Choroid plexus epithelial cell (primary cell): Measurements from ENCODE around the gene ZNF227.
"Not testable (repeated sequence)": the region's sequence is repeated elsewhere in the genome, so short reads cannot be mapped to it uniquely, and the experiment has no call there.

Experiments
- DNase-seq: peaks from one replicate; pipeline ENCODE4 v3.0.0-alpha.2; 2010; ENCODE audit warnings: low read depth
- H3K4me3 ChIP-seq: 2 replicates; pipeline ENCODE4 v1.5.1; 2011; ENCODE audit warnings: low read depth, mild to moderate bottlenecking, control low read depth, low read length, moderate library complexity
- CTCF ChIP-seq: conservative IDR thresholded peaks from 2 replicates; pipeline ENCODE4 v1.5.1; 2011; ENCODE audit warnings: low read depth, mild to moderate bottlenecking, control low read depth, inconsistent platforms, low read length, moderate library complexity

The ZNF227 gene

GRCh38 chr19:44204772-44205171 lies 7.6 kb upstream of the ZNF227 start:
- no peak overlapping the region for H3K4me3 ChIP-seq
- no peak for TF ChIP-seq CTCF
- DNase-seq = no peak

GRCh38 chr19:44207126-44207803 lies 5.1 kb upstream of the ZNF227 start:
- peak; percentile 94 for DNase-seq
- peak overlapping the region; percentile 76 for H3K4me3 ChIP-seq
- TF ChIP-seq CTCF = no peak

GRCh38 chr19:44212866-44213346 lies 574 bp downstream of the ZNF227 start:
- peak; percentile 25 for DNase-seq
- TF ChIP-seq CTCF = no peak
- H3K4me3 ChIP-seq = peak overlapping the region; percentile 92

GRCh38 chr19:44219926-44220325 lies 7.6 kb downstream of the ZNF227 start:
- H3K4me3 ChIP-seq, DNase-seq: not testable (repeated sequence)

GRCh38 chr19:44220761-44221160 lies 8.4 kb downstream of the ZNF227 start:
- H3K4me3 ChIP-seq, DNase-seq: not testable (repeated sequence)

- H3K4me3 ChIP-seq, DNase-seq: not testable (repeated sequence)
These were observed 9.0 kb downstream of the ZNF227 start for GRCh38 chr19:44221291-44221690.

GRCh38 chr19:44228318-44228717 lies 16.0 kb downstream of the ZNF227 start:
- H3K4me3 ChIP-seq = no peak overlapping the region
- no peak for TF ChIP-seq CTCF
- DNase-seq = no peak

GRCh38 chr19:44232867-44233266 lies 20.5 kb downstream of the ZNF227 start:
- no peak for DNase-seq
- TF ChIP-seq CTCF = no peak
- no peak overlapping the region for H3K4me3 ChIP-seq
